GM18517 (cell line): ENCODE results near the gene C1S.
"Not testable (repeated sequence)": the region's sequence is repeated elsewhere in the genome, so short reads cannot be mapped to it uniquely, and the experiment has no call there.

Source experiments
- ATAC-seq: cut with Tn5 transposase; IDR thresholded peaks from one replicate; pipeline ENCODE4 v1.9.1; 2021; ENCODE audit warnings: mild to moderate bottlenecking, moderate library complexity; ENCODE audit not compliant: unreplicated experiment

C1S gene

GRCh38 chr12:7101047-7101693, 40.7 kb downstream of the C1S start:
- ATAC-seq = no peak

- no peak for ATAC-seq
Observed at GRCh38 chr12:7101694-7102131, 41.2 kb downstream of the C1S start.

GRCh38 chr12:7102582-7102981, 42.1 kb downstream of the C1S start:
- no peak for ATAC-seq

- ATAC-seq = no peak
Observed at GRCh38 chr12:7103837-7104584, 43.5 kb downstream of the C1S start.

GRCh38 chr12:7106082-7106481, 45.6 kb downstream of the C1S start:
- ATAC-seq = no peak

GRCh38 chr12:7107181-7107580, 46.7 kb downstream of the C1S start:
- ATAC-seq = not testable (repeated sequence)

GRCh38 chr12:7107636-7108002, 47.1 kb downstream of the C1S start:
- ATAC-seq = no peak

- ATAC-seq = peak; percentile 79
Observed at GRCh38 chr12:7108003-7108795, 47.7 kb downstream of the C1S start.

GRCh38 chr12:7108796-7109571, 48.5 kb downstream of the C1S start, which contains the start of gene C1RL:
C1RL (minus strand) TSS chr12:7109214; CDS start chr12:7109180, 34 bp downstream.
- no peak for ATAC-seq

- ATAC-seq = no peak
Observed at GRCh38 chr12:7109572-7109920, 49.0 kb downstream of the C1S start.

GRCh38 chr12:7110661-7111060, 50.1 kb downstream of the C1S start:
- ATAC-seq = no peak

- ATAC-seq = no peak
Observed at GRCh38 chr12:7112041-7112440, 51.5 kb downstream of the C1S start.

- ATAC-seq = peak; percentile 52
Observed at GRCh38 chr12:7113389-7113871, 52.9 kb downstream of the C1S start.

- ATAC-seq = no peak
Observed at GRCh38 chr12:7114008-7114407, 53.5 kb downstream of the C1S start.

GRCh38 chr12:7114851-7115250, 54.3 kb downstream of the C1S start:
- no peak for ATAC-seq

GRCh38 chr12:7116196-7116595, 55.7 kb downstream of the C1S start:
- no peak for ATAC-seq

- no peak for ATAC-seq
Observed at GRCh38 chr12:7116916-7117315, 56.4 kb downstream of the C1S start.

- no peak for ATAC-seq
Observed at GRCh38 chr12:7117670-7118069, 57.2 kb downstream of the C1S start.

- ATAC-seq = no peak
Observed at GRCh38 chr12:7118881-7119280, 58.4 kb downstream of the C1S start.

- no peak for ATAC-seq
Observed at GRCh38 chr12:7120166-7120565, 59.6 kb downstream of the C1S start.
